ENCODE results near the gene UBA5.

Gene UBA5

DNA sequence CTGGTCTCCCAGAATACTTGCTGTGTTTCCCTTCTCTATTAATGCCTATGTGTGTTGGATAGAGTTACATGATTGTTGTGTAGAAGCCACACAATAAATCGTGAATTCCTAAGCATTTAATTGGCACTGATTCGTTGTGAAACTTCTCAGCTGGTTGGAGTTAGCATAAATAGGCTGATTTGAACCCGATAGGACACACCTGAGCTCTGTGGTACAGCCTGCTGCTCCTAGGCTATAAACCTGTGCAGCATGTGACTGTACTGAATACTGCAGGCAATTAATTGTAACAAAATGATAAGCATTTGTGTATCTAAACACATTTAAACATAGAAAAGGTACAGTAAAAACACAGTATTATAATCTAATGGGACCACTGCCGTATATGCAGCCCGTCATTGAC, 5.4 kb upstream of the UBA5 start:
- no peak for DNase-seq

GRCh38 chr3:132655471-132655870, 4.7 kb upstream of the UBA5 start:
- no peak for DNase-seq

- no peak for DNase-seq
Observed at GRCh38 chr3:132657869-132658747, 2.0 kb upstream of the UBA5 start.

- DNase-seq, result no peak
Observed at GRCh38 chr3:132659000-132659364, 1.1 kb upstream of the UBA5 start.

- peak; percentile 45 for DNase-seq
Observed at GRCh38 chr3:132659365-132660051, 621 bp upstream of the UBA5 start, which contains the start of gene ACAD11. ACAD11 (minus strand) TSS chr3:132659809; CDS start chr3:132659751, 58 bp downstream.

- no peak for DNase-seq
Observed at GRCh38 chr3:132660811-132661070, 612 bp downstream of the UBA5 start.

DNA sequence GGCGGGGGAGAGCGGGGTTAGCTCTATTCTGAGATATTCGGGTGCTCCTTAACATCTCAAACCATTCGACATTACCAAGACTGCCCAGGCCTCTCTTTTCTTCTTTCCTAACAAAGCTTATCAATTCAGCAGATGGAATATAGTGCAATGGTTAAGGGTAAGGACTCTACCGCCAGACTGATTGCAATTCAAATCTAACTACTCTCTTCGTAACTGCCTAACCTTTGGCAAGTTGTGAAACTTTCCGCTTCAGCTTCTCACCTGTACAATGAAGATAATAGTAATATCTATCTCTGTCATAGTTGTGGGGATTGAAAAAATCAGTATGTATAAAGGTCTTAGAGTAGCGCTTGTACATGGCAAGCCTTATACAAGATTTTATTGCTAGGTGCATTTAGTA, 972 bp downstream of the UBA5 start:
- DNase-seq, result peak; percentile 33

- no peak for DNase-seq
Observed at GRCh38 chr3:132662212-132662611, 2.1 kb downstream of the UBA5 start.

- no peak for DNase-seq
Observed at GRCh38 chr3:132665230-132665745, 5.2 kb downstream of the UBA5 start.

DNA sequence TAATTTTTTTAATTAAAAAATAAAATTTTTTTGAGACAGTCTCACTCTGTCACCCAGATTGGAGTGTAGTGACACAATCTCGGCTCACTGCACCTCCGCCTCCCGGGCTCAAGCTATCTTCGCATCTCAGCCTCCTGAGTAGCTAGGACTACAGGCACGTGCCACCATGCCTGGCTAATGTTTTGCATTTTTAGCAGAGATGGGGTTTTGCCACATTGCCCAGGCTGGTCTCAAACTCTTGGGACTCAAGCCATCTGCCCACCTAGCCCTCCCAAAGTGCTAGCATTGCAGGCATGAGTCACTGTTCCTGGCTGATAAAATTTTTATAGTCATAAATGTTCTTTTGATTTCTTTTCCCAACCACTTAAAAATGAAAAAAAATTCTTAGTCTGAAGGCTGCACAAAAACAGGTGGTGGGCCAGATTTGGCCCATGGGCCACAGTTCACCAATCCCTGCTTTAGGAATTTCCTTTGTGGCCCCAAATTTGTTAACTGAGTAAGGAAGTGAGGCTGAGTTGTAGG, 9.2 kb downstream of the UBA5 start:
- no peak for DNase-seq

DNA sequence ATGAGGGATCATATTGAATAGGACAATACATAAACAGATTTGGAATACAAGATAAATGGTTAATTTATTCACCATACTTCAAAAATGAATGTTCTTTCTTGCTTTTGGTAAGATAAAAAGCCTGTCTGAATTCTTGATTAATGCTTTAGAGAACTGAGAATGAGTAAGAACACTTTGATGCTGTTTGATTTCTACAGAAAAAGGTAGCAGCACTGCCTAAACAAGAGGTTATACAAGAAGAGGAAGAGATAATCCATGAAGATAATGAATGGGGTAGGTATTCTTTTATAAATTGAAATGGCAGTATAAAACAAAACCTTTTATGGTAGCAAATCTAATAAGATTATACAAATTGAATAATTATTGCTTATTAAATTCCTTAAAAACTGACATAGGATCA, 15.3 kb downstream of the UBA5 start:
- DNase-seq, result no peak

DNA sequence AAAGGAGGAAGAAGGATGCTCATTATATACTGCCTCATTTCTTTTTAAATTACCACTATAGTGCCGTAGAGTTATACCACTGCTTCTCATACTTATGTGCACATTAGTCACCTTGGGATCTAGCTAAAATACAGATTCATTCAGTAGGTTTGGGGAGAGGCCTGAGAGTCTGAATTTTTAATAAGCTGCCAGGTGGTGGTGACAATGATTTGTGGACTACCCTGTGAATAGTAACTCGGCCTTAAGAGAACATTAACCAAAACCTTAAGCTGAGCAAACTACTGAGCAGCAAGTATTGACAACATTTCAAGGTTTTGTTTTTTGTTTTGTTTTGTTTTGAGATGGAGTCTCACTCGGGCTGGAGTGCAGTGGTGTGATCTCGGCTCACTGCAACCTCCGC, 19.8 kb downstream of the UBA5 start:
- no peak for DNase-seq

DNA sequence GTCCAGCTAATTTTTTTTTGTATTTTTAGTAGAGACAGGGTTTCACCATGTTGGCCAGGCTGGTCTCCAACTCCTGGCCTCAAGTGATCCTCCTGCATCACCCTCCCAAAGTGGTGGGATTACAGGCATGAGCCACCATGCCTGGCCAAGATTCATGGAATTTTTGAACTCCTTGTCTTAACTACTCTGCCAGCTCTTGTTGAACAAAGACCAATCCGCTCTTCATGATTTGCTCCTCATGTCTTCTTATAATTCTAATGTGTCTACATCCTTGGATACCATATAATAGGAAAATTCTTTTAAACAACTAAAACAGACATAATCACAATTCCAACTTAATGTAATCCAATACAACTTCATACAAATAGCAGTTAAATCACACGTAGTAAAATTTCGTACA, 21.3 kb downstream of the UBA5 start:
- no peak for DNase-seq

- DNase-seq, result no peak
Observed at GRCh38 chr3:132682201-132682600, 22.1 kb downstream of the UBA5 start.

GRCh38 chr3:132690040-132690439, 29.9 kb downstream of the UBA5 start:
- no peak for DNase-seq

GRCh38 chr3:132694991-132695390, 34.9 kb downstream of the UBA5 start:
- DNase-seq, result no peak

DNA sequence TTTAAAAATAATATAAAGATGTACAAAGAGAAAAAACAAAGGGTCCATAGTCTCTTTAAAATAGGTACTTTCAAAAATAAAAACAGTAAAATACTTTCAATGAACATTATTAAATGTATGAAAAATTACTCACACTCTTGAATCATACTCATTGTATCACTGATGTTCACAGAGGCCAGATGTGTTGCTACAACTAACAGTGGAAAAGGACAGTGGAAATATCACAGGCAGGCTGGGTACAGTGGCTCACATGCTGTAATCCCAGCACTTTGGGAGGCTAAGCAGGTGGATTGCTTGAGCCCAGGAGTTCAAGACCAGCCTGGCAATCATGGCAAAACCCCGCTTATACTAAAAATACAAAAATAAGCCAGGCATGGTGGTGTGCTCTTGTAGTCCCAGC, 35.3 kb downstream of the UBA5 start:
- no peak for DNase-seq

DNA sequence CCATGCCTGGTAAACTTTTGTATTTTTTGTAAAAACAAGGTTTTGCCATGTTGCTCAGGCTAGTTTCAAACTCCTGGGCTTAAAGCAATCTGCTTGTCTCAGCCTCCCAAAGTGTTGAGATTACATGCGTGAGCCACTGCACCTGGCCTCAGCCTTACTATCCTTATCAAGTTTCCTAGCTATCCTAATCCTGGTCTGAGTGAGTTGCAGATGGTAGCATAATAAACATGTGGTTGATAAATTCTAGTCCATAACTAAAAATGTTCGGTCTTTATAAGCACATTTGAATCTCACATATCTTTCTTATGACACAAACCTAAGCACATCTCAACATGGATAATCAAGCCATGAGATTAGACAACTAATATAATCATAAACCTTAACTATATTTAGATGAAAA, 43.6 kb downstream of the UBA5 start:
- DNase-seq, result no peak

GRCh38 chr3:132709761-132710160, 49.6 kb downstream of the UBA5 start:
- DNase-seq, result no peak

DNA sequence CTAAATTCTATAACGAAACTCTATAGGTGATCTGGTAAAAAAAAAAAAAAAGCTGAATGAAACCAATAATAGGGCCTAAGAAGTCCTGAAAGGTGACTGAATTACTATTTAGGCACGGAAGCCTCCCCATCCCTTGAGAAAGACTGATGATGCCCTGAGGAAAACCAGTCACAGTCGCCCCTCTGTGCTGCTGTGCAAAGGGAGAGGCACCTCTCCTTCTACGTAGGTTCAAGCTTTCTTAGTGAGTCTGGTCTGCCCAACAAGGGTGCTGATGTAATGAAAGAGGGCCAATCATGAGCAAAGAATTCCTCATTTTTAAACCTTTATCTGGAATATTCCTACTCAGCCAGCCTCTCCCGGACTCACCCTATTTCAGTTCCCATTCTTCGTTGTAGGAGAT, 50.2 kb downstream of the UBA5 start:
- DNase-seq, result no peak

GRCh38 chr3:132713977-132714727, 54.0 kb downstream of the UBA5 start:
- no peak for DNase-seq

DNA sequence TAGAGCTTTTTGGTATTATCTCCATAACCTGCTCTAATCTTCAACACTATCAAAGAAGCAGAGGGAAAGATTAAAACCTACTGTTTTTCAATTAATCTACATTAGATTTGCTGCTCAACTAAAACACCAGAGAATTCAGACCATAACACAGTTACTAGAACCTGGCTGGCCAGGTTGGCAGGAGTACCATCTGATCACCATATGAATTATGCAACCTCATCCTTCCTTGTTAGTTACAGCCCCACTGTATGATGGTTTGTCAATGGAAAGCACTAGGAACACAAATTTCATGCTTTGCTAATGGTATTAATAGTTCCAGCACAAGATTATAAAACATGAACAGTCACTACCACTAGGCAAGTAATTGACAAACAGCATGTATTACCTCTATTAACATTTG, 56.2 kb downstream of the UBA5 start:
- DNase-seq, result no peak

GRCh38 chr3:132720228-132720627, 60.1 kb downstream of the UBA5 start:
- DNase-seq, result no peak
